HG03520 (cell line): ENCODE measurements around the gene CYP4F22.
"Not testable (repeated sequence)": the region's sequence is repeated elsewhere in the genome, so short reads cannot be mapped to it uniquely, and the experiment has no call there.

Experiments used
- ATAC-seq: cut with Tn5 transposase; IDR thresholded peaks from one replicate; pipeline ENCODE4 v1.9.1; 2021; ENCODE audit warnings: mild to moderate bottlenecking, moderate library complexity; ENCODE audit not compliant: unreplicated experiment

The CYP4F22 gene

GRCh38 chr19:15508035-15508710 lies at the start of gene CYP4F22:
TSS of gene CYP4F22 (plus strand) at chr19:15508525. CDS start at chr19:15525337, 16,812 bp downstream.
- ATAC-seq, result no peak

DNA sequence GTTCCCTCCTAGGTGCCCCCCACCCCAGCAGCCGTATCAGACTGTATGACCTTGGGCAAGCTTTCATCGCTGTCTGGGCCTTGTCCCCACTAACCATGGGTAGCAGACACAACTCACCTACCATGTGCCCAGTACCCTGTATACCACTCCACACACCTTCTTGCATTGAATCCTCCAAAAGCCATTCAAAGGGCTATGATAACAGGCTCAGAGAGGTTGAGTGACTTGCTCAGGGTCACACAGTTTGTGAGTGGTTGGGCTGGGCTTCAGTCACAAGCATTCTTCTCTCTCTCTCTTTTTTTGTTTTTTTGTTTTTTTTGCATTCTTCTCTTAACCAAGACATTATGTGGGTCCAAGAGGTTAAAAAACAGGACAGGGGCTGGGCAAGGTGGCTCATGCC lies 46.6 kb upstream of the CYP4F22 start:
- ATAC-seq, result no peak

- no peak for ATAC-seq
These were observed 44.4 kb upstream of the CYP4F22 start for GRCh38 chr19:15463861-15464371.

DNA sequence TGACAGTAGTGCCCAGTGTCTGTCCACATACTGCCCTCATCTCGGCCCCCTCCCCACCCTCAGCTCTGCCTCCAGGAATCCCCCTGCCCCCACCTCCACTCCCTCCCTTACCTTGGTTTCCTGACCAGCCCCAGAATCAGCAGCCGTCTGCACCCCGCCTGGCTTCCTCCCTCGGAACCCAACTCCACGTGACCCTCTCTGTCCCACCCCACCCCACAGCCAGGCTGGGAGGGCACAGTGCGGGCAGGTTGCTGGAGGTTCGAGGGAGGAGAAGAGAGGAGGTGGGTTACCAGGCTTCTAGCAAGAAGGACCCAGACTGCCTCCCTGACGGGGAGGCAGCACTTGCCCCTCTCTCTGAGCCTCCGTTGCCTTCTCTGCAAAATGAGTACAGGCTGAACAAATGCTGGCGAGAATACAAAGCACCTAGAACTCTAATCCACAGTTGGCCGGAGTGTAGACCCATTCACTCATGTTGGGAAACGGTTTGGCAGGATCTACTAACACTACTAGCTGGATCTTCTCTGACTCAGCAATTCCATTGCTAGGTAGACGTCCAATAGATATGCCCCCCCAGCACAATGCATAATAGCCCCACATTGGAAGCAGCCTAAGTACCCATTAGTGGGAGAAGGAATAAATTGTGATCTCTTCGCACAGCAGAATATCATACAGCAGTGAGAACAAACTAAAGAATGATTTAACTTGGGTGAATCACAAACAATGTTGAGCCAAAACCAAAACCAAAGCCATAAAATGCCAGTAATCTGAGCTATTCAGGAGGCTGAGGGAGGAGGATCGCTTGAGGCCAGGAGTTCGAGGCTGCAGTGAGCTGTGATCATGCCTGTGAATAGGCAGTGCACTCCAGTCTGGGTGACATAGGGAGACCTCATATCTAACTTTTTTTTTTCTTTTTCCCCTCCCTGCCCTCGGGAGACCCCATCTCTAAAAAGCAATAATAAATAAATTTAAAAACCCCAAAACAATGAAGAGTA lies 43.6 kb upstream of the CYP4F22 start, which contains the start of gene RASAL3:
TSS of gene RASAL3 (minus strand) at position 151 of the 992 bp plus-strand sequence. CDS start 186 bp downstream, outside the sequence.
- ATAC-seq, result no peak

DNA sequence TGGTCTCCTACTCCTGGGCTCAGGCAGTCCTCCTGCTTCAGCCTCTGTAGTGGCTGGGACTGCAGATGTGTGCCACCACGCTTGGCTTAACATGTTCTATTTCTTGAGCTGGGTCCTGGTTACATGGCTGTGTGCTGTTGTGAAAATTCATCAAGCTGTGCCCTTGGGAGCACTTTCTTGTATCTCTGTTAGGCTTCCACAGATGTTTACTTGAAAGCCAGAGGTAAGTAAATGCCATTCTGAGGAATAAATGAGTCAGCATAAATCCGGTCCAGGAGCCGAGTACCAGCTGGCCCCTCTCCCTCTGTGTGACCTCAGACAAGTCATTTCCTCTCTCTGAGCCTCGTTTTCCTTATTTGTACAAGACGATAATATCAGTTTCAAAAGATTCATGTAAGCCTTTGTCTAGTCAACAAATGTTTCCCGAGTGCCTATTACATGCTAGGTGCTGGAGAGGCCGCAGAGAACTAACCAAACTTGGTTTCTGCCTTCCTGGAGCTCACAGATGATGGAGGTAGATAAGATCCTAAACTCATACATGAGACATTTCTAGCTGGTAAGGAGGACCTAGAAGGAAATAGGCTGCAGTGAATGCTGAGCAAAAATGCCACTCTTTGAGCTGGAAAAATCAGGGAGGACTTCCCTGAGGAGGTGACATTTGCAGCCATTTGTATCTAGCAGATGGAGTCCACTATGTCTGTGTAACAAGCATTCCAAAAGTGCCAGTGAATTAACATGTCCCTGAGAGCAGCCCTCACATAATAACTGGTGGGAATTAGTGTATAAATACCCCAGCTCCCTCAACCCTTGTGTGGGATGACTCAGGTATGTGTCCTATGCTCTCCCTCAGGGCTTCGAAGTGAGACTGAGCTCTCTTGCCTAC lies 41.2 kb upstream of the CYP4F22 start:
- ATAC-seq, result no peak

DNA sequence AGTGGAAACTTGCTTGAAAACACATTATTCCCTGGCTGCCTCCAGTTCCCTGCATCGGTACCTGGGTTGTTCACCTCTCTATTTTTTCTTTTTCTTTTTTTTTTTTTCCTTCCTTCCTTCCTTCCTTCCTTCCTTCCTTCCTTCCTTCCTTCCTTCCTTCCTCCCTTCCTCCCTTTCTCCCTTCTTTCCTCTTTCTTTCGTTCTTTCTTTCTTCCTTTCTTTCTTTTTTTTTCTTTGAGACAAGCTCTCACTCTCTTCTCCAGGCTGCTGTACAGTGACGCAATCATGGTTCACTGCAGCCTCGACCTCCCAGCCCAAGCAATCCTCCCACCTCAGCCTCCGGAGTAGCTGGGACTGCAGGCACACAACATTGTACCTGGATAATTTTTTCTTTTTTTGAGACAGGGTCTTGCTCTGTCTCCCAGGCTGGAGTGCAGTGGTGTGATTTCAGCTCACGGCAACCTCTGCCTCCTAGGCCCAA lies 40.6 kb upstream of the CYP4F22 start:
- no peak for ATAC-seq

DNA sequence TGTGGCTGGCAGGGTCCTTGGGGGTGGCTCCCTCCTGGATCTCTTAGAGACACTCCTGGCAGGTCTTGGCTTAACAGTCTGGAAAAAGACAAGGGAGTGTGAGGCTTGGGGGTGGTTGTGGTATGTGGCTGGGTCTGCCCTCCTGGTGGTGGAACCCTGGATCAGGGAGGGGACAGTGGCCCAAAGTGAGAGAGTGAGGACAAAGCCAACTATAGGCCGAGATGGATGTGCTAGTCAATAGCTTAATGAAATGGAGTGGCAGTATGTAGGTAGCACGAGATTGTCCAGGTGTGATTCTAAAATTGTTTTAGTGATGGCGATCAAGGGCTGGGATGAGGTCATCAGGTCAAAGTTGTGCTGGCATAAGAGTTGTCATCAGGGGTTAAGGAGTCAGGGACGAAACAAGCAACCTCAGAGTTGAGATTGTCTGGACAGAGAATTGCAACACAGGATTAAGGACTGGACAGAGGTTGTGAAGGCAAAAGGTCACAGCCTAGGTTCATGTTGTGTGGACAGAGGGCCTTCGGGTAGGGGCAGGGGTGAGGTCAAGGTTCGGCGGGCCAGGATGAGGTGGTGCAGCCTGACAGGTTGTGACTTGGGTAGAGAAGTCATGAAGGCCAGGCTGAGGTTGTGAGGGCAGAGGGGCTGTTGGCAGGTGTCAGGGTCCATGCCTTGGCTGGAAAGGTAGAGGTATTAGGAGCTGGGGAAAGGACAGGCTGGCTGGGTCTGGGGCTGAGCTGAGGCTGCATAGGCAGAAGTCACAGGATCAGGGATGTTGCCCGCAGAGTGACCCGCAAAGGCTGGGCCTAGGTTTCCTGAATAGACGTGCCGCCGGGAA lies 39.4 kb upstream of the CYP4F22 start:
- ATAC-seq, result no peak

- ATAC-seq, result no peak
These were observed 38.6 kb upstream of the CYP4F22 start for GRCh38 chr19:15469513-15470297.

DNA sequence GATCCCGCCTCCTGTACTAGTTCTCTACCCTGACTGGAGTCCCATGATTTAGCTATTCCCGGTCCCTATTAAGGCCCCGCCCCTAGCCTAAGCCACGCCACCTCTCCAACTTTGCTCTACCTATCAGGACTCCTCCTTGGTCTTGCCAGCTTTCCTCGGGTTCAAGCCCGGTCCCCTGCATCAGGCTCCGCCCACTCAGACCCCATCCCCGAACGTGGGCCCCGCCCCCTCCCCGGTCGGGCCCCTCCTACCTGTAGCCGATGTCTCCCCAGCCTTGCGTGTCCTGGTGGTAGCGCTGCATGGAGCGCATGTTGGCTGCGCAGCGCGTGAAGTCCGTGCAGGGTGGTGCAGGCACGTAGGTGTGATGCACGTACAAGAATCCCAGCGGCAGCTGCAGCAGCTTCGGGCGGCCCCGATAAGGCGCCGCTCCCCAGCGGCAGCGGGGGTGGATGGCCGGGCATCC lies 36.7 kb upstream of the CYP4F22 start:
- no peak for ATAC-seq

DNA sequence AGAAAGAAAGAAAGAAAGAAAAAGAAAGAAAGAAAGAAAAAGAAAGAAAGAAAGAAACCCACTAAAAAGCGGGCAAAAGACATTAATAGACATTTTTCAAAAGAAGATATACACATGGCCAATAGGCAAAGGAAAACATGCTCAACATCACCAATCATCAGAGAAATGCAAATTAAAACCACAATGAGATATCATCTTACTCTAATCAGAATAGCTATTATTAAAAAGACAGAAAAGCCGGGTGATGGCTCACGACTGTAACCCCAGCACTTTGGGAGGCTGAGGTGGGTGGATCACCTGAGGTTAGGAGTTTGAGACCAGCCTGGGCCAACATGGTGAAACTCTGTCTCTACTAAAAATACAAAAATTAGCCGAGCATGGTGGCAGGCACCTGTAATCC lies 34.5 kb upstream of the CYP4F22 start:
- not testable (repeated sequence) for ATAC-seq

- ATAC-seq, result no peak
These were observed 33.2 kb upstream of the CYP4F22 start for GRCh38 chr19:15475169-15475568.

GRCh38 chr19:15475611-15476010 lies 32.7 kb upstream of the CYP4F22 start:
- no peak for ATAC-seq

- no peak for ATAC-seq
These were observed 32.0 kb upstream of the CYP4F22 start for GRCh38 chr19:15476325-15476724.

- no peak for ATAC-seq
These were observed 28.7 kb upstream of the CYP4F22 start, which contains the start of gene PGLYRP2 for GRCh38 chr19:15479391-15480345. TSS of gene PGLYRP2 (minus strand) at chr19:15479501. CDS start at chr19:15479371, 130 bp downstream.

GRCh38 chr19:15480996-15481395 lies 27.3 kb upstream of the CYP4F22 start:
- ATAC-seq, result not testable (repeated sequence)

DNA sequence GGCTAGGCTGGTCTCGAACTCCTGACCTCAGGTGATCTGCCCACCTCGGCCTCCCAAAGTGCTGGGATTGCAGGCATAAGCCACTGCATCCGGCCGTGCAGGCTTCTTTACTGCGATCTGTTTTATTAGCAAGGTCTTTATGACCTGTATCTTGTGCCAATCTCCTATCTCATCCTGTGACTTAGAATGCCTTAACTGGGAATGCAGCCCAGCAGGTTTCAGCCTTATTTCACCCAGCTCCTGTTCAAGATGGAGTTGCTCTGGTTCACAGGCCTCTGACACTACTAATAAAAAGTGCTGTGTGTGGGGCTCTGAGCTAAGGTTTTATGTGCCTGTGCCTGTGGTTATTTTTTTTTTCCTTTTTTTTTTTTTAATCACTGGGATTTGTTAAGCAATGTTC lies 22.6 kb upstream of the CYP4F22 start:
- ATAC-seq, result not testable (repeated sequence)

GRCh38 chr19:15487038-15487437 lies 21.3 kb upstream of the CYP4F22 start:
- ATAC-seq, result no peak
